ENCODE results near the gene KIAA1671.

The KIAA1671 gene

DNA sequence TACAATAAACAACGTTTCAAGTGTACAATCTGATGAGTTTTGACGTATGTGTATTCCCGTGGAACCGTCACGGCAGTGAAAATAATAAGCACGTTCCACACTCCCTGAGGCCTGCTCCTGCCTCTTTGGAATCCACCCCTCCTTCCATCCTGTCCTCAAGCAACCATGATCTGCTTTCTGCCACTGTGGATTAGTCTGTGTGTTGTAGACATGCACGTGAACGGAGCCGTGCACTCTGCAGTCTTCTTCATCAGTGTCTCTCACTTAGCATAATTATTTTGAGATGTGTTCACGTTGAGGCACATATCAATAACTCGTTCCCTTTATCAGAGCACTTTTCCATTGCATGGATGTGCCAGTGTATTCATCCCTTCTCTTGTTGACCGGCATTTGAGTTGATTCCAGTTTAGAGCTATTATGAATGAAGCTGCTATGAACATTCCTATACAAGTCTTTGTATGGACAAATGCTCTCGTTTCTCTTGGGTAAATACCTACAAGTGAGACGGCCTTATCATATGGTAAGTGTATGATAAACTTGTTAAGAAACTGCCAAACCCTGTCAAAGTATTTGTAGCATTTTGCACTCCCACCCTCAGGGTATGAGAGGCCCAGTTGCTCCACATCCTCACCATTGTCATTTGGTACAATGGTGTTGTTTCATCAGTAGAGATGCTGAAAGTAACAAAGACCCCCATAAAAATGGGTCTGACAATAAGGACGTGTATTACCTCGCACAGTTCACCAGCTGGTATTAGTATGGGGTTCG is 144.3 kb downstream of the KIAA1671 start:
- no peak for FAIRE-seq

- FAIRE-seq: no peak
Measured at GRCh38 chr22:25098445-25099081, 146.0 kb downstream of the KIAA1671 start.

- no peak for FAIRE-seq
Measured at GRCh38 chr22:25099202-25099601, 146.7 kb downstream of the KIAA1671 start.

DNA sequence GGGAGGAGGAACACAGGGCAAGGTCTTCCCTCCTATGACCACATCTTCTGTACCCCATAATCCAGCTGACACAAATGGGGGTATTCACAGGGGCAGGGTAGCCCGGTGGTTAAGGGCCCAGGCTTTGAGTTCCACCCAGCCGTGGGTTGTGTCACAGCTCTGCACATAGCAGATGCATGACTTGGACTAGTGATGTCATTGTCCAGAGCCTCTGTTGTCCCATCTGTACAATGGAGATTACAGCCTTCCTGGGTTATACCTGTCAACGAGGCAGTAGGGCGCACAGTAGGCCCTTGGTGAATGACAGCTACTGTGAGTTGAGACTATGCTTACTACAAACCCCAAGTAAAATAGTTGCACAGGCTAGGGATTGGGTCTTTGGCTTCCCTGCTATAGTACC is 147.9 kb downstream of the KIAA1671 start:
- FAIRE-seq: no peak

DNA sequence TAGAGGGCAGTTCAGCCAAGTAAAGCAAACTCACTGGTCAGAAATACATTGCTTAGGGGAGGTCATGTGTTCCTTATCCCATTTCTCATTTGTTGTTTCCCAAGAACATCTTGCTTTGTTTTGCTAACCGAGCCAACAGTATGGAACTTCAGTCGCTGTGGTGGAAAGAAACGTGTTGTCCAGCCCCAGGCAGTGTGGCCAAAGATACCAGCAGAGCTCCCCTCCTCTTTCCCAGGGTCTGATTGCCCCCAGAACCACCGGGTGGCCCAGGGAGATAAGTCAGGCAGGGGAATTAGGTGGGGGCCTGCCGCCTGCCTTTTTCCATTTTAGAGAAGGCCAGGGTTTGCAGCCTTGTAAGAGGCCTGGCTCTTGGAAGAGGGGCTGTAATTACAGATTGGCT is 148.4 kb downstream of the KIAA1671 start:
- FAIRE-seq: no peak

DNA sequence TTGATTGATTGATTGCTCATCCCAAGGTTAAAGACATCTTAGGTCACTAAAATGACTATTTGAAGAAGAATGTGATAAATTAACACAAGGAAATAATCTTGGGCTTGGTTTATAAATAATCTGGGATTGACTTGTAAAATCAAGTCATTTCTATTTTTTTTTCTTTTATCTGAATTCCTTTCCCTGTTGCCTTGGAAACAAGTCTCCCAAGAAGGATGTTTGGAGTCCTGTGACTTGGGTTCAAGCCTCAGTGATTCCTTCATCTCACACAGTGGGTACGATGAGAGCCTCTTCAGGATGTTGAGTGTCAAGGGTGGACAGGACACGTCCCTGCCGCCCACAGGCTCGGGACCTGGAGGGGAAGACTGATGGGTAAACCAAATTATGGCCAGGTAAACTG is 149.0 kb downstream of the KIAA1671 start:
- no peak for FAIRE-seq

DNA sequence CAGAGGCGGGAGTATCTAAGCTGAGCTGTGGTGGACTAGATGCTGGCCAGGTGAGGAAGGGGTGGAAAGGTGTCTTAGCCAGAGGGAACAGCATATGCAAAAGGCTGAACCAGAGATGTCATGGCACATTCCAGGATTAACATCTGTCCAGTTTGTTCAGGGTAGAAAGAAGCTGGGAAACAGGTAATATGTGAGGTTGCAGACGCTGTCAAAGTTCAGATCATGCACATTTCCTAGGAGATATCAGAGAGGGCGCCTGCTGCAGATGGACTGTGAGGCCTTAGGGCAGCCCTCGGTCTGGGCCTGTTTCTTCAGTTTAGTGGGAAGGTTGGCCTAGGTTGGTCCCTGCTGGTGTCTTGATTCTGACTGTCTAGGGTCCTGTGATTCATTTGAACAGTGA is 149.5 kb downstream of the KIAA1671 start:
- no peak for FAIRE-seq

- no peak for FAIRE-seq
Measured at GRCh38 chr22:25102722-25103121, 150.2 kb downstream of the KIAA1671 start.

GRCh38 chr22:25104367-25104766 is 151.9 kb downstream of the KIAA1671 start:
- FAIRE-seq: no peak

GRCh38 chr22:25105817-25106650 is 153.5 kb downstream of the KIAA1671 start:
- FAIRE-seq: no peak

- FAIRE-seq: no peak
Measured at GRCh38 chr22:25109878-25110595, 157.5 kb downstream of the KIAA1671 start.

DNA sequence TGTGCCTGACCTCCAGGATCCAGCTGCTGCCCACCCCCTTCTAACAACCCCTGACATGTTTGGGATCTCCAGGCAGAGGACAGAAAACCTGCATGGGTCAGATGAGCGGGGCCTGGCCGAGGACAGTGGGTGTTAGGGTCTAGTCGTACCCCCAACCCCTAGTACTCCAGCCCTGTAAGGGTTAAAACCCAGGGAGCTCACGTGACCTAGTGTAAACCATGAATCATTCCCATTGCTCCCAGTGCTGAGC is 158.0 kb downstream of the KIAA1671 start:
- FAIRE-seq: no peak

- peak; percentile 29 for FAIRE-seq
Measured at GRCh38 chr22:25110846-25111578, 158.5 kb downstream of the KIAA1671 start.

DNA sequence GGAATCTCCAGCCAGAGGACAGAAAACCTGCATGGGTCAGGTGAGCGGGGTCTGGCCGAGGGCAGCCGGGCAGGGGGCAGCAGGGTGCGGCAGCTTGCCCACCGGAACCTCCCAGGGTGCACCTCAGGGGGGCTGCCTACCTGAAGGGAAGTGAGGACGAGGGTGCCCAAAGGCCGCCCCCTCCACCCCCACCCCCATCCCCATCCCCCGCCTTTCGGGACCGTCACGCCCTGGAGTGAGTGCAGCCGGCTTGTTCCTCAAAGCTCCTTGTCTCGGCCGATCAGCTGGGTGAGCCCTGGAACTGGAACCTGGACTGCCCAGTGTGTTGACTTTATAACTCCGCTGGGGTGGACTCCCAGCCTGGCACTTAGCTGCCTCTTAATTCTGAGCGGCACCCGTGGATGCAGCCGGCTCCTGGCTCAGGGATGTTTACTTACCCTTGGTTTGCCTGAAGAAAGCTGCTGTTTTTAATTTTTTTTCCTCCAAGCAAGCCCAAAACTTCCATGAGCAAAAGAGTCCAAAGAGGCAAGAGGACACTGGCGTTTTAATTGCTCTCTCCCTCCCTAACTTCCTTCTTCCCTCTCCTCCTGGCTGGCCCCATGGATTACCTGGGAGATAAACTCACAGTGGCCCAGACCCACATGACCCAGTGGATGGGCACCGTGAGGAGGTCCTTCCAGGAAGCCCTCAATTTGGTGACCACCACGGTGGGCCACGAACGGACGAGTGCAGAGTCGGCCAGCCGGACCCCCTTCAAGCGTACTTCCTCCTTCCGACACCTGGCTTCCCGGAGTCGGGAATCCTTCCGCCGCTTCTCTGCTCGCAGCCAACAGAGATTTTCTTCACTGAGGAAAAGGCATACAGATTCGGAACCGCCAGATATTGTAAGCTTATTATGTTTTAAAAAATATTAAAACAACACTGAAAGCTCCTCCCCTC is 159.3 kb downstream of the KIAA1671 start:
- no peak for FAIRE-seq

- no peak for FAIRE-seq
Measured at GRCh38 chr22:25112538-25113253, 160.2 kb downstream of the KIAA1671 start.

DNA sequence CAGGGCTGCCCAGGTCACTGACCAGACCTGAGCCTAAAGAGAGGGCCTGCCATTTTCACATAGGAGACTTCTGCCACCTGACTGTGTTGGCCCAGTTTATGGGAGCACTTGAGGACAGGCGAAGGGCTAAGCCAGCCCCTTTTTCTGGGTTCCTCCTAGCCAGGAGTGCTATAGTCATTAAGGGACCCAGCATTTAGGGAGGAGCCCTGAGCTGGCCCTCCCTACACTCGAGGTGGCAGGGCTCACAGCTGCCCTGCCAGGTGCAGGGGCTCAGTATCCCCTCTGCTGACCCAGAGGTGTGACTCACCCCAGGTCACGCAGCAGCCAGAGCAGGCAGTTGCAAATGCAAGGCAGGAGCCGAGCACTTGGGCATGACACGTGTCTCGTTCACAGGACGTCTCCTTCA is 160.8 kb downstream of the KIAA1671 start:
- FAIRE-seq: no peak

DNA sequence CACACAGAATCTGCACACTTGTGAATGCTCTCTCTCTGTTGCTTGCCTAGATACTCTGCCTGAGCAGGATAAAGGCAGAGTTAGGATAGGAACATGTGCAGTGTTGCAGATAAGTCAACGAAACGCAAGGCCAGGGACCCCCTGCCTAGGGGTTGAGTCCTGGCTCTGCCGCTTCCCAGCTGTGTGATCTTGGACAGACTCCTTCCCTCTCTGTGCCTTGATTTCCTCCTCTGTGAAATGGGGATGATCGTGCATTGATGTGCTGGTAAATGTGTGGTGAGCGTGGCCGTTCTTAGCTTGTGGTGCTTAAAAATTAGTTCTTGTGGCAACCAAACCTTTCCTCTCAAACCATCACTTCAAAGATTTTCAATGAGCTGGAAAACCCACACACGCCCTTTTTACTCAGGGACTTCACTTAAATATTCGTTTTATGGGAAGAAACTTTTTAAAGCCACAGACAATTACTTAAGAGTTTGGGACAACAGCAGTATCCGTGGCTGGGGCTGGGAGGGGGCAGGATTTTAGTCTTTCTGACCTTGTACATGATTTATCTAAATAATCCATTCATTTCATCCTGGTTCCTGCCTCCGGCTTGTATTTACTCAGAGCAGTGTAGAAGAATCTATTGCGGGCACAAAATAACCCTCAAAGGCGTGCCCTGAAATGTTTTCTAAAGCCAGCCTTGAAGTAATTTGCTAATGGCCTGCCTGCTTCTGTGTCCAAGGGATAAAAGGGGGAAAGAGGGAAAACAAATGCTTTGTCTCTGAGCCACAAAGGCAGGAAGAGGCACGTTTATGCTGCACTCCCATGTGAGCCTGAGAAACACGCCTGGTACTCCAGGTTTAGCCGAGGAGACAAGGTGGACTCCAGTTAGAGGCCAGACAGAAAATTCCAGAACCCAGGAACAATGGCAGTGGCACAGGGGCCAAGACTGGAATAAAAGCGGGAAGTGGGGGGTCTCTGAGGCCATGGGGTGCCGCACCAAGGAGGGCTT is 162.2 kb downstream of the KIAA1671 start:
- FAIRE-seq: no peak

DNA sequence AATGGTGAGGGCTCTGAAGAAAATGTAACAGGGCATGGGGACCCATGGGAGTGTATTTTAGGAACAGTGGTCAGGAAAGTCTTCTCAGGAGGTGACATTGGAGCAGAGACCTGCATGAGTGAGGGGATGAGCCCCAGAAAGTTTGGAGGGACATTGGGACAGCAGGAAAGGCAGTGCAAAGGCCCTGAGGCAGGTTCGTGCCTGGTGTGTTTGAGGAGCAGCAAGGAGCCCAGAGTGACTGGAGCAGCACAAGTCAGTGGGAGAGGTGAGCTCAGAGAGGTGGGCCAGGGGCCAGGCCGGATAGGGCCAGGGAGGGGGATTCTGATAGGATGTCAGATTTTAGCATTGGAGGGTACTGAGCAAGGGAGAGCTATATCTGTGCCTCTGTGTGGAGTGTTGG is 167.1 kb downstream of the KIAA1671 start:
- no peak for FAIRE-seq

- no peak for FAIRE-seq
Measured at GRCh38 chr22:25120093-25120561, 167.6 kb downstream of the KIAA1671 start.
